NCI-H1092 (cell line): ENCODE results near the gene ZNF587.
"Not testable (repeated sequence)": the region's sequence is repeated elsewhere in the genome, so short reads cannot be mapped to it uniquely, and the experiment has no call there.

ENCODE experiments used
- DNase-seq: peaks from one replicate; lab custom pipeline; 2025; lab: John Stamatoyannopoulos, UW

ZNF587 gene

DNA sequence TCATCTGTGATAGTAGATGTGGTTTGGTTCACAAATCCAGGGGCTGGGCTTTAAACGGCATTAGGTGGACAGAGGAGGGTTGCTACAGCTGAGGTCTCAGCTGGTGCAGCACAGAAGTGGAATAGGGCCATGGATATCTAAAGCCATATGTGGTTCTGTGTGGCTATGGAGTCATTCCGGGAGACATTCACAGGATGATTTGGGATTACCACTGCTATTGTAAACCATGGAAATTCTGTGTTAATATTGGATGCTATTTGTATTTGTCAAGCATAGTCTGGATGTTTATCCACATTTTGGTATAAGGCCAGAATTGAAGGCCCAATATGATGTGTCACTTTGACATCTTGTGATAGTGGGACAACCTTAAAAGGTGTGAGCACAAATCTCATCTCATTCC, 26.5 kb upstream of the ZNF587 start:
- DNase-seq: not testable (repeated sequence)

DNA sequence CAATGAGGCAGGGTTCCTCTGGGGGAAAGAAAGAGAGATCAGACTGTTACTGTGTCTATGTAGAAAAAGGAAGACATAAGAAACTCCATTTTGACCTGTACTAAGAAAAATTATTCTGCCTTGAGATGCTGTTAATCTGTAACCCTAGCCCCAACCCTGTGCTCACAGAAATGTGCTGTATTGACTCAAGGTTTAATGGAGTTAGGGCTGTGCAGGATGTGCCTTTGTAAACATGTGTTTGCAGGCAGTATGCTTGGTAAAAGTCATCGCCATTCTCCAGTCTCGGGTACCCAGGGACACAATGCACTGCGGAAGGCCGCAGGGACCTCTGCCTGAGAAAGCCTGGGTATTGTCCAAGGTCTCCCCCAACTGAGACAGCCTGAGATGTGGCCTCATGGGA, 26.1 kb upstream of the ZNF587 start:
- not testable (repeated sequence) for DNase-seq

DNA sequence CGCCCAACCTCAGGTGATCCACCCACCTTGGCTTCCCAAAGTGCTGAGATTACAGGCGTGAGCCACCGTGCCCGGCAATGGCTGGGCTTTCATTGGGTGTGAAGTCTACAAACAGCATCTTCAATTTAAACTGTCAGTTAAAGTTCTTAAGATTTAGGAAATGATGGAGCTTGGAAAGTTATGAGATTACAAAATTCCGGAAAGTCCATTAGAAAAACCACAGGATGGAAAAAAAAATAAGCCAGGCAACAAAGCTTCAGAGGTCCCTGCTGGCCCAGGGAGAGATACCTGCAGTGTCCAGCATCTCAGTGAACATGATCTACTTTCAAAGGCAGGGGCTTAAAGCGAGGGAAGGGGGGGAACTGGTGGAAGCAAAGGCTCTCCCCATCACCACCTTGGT, 24.1 kb upstream of the ZNF587 start:
- DNase-seq: no peak

DNA sequence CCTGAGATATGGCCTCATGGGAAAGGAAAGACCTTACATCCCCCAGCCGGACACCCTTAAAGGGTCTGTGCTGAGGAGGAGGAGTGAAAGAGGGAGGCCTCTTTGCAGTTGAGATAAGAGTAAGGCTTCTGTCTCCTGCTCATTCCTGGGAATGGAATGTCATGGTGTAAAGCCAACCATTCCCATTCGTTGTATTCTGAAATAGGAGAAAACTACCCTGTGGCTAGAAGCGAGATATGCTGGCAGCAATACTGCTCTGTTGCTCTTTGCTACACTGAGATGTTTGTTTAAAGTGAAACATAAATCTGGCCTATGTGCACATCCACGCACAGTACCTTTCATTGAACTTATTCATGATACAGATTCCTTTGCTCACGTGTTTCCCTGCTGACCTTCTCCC, 20.3 kb upstream of the ZNF587 start:
- no peak for DNase-seq

DNA sequence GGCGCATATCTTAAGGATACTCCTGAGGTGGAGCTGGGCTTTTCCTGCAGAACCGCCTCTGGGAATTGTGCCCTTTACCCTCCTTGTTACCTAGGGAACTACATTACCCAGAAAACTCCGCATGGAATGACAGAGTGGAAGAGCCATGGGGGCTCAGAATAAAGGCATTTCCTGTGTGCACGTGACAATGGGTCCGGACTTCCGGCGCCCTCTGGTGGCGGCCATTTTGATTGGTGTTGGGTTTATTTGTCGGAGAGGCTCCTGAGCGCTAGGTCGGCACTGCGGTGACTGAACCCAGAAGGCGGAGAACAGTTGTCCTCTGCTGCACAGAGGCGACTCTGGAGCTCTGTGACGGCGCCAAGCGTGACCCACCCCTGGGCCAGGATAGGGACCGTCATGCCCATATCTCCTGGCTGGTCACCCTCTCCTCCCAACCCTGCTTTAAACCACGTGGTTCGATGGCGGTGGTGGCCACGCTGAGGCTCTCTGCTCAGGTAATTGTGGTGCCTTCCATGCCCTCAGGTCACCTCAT, 19.5 kb upstream of the ZNF587 start, which contains the start of gene ZNF587B:
TSS of gene ZNF587B (plus strand) at position 229 of the 532 bp plus-strand sequence. CDS start at position 459, 230 bp downstream.
- no peak for DNase-seq

DNA sequence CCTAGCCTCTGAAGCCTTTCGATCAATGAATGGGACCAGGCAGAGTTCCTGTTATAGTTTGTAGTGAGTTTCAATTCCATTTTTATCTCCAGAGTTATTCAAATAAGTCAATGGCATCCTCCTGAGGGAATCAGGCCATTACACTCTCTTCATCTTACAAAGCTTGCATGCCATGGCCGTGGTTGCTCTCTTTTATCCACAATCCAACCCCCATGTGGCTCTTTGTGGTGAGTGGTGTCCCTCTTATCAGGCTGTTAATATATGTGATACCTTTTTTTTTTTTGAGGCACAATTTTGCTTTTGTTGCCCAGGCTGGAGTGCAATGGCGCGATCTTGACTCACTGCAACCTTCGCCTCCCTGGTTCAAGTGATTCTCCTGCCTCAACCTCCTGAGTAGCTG, 12.7 kb upstream of the ZNF587 start:
- not testable (repeated sequence) for DNase-seq

DNA sequence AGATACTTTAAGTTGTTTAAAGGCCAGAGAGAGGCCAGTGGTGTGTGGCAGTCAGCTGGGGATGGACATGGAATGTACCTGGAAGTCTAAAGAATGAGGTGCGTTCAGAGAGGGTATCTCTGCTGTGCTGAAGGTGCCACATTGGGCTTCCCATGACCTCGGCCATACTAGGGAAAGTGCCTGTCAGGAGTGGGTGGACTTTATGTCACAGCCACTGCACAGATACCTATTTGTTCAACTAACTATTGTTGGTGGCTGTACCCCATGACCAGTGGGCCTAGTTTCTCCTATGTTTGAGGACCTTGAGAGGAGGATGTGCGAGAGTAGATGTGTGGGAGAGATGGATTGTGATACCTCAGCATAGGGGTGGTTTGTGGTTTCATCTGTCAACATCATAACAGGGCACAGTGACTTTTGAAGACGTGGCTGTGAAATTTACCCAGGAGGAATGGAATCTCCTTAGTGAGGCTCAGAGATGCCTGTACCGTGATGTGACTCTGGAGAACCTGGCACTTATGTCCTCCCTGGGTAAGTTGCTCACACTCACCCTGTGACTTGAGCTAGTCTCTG, 11.0 kb upstream of the ZNF587 start:
- DNase-seq: not testable (repeated sequence)

DNA sequence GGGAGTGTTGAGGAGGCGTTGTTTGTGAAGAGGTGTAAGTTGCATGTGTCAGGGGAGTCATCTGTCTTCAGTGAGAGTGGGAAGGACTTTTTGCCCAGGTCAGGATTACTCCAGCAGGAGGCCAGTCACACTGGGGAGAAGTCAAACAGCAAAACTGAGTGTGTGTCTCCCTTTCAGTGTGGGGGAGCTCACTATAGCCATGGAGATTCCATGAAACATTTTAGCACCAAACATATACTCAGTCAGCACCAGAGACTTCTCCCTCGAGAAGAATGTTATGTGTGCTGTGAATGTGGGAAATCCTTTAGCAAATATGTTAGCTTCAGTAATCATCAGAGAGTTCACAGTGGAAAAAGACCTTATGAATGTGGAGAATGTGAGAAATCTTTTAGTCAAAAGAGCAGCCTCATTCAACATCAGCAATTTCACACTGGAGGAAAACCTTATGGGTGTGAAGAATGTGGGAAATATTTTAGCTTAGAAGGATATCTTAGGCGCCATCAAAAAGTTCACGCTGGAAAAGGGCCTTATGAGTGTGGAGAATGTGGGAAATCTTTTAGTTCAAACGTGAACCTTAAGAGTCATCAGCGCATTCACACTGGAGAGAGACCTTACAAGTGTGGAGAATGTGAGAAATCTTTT, 8.4 kb upstream of the ZNF587 start:
- no peak for DNase-seq

DNA sequence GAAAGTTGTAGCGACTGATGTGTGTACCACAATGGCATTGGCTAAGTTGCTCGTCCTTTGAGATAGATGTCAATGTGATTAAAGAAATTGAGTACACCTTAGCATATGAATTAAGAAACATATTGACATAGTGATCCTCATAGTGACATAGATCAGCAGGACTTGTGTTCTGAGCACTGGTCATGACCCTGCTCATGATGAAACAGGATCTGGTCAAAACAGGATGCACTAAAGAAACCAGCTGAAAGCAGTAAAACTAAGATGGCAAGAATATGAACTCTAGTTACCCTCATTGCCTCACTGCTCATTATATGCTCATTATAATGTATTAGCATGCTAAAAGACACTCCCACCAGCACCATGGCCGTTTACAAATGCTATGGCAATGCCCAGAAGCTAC, 2.5 kb upstream of the ZNF587 start:
- not testable (repeated sequence) for DNase-seq

DNA sequence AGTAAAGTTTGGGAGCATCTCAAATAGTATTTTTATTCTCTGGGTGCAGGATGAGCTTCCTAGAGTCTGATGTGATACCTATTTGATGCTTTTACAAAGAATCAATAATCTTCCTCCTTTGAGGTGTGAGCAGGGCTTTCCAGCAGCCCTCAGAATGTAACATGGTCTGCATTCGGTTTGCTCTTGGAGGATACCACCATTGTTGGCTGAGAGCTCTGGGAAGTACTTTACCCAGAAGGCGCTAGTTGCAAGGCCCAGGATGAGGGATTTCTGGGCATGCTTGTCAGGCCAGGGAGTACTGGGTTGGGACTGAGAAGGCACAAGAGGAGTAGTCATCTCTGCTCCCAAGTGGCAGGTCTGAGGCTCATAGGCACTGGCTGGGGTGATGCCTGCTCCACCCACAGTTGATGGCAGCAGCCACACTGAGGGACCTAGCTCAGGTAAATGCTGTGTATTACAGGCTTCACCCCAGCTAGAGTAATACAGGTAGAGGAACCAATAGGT, 445 bp upstream of the ZNF587 start:
- DNase-seq: not testable (repeated sequence)

DNA sequence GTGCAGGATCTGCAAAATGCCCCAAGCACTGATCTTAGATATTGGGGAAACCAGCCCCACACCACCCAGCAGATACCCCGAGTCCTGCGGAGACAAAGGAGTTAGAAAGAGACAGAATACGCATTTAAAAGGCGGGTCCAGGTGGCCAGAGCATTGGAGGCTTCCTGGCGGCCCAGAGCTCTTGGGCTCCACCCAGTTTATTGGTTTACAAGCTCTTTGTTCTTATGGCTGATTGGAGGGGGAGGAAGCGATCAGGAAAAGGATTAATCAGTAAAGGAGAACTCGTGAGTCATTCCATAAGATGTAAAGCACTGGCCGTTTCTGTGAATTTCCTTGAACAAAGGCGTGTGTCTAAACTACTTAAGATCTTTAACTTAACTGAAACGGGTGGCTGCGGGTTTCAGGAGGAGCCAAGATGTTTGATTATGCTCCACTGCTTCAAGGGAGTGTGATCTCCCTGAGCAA, 926 bp downstream of the ZNF587 start:
- no peak for DNase-seq

DNA sequence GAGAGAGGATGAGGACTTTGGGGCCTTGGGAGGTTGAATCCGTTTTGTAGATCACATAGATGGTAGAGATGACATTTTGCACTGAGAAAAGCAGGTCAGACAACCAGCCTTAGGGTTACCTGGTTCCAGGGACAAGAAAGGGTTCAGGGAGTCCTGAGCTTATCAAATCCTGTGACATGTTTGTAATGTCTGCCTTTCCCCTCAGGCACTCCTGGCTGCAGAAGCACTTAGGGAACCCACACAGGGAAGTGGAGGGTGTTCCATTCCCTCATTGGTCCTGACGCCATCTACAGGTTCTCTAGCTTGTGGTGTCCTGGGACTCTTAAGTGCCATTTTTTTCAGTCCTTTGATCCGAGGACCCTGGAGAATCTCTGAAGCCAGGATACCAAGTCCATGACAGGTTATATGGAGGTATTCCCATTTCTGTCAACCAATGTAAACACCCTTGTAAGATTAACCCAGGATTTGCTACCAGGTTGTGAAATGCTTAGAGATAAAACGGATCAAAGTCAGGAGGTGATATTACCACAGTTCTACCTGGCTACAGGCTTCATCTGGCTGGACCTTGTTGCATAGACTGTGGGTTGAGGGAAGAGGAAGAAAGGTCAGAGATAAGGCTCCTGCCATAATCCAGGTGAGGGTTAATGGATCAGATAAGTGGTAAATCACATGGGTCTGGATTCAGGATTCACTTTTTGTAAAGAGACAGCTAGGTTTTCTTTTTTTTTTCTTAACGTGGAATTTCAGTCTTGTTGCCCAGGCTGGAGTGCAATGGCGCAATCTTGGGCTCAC, 2.3 kb downstream of the ZNF587 start:
- DNase-seq: not testable (repeated sequence)

DNA sequence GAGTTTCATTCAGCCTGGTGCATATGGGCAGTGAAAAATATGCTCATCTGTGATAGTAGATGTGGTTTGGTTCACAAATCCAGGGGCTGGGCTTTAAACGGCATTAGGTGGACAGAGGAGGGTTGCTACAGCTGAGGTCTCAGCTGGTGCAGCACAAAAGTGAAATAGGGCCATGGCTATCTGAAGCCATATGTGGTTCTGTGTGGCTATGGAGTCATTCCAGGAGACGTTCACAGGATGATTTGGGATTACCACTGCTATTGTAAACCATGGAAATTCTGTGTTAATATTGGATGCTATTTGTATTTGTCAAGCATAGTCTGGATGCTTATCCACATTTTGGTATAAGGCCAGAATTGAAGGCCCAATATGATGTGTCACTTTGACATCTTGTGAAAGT, 4.5 kb downstream of the ZNF587 start:
- DNase-seq: not testable (repeated sequence)

DNA sequence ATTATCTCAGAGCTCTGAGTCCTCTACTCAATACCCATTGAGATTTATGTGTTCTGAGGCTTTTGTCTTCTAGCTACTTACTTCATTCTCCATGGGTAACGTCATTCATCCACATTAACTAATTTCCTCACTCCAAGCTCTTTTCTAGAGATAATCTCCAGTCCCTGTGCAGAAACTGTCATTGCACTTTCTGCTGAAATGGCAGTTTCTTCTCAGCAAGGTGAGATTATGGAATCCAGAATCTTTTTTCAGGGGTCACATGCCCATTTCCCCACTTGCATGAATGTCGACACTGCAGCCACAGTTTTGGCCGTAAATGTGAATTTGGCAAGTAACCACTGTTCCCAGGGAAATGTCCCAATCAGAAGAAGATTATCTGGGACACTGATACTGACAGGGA, 12.7 kb downstream of the ZNF587 start:
- DNase-seq: not testable (repeated sequence)

DNA sequence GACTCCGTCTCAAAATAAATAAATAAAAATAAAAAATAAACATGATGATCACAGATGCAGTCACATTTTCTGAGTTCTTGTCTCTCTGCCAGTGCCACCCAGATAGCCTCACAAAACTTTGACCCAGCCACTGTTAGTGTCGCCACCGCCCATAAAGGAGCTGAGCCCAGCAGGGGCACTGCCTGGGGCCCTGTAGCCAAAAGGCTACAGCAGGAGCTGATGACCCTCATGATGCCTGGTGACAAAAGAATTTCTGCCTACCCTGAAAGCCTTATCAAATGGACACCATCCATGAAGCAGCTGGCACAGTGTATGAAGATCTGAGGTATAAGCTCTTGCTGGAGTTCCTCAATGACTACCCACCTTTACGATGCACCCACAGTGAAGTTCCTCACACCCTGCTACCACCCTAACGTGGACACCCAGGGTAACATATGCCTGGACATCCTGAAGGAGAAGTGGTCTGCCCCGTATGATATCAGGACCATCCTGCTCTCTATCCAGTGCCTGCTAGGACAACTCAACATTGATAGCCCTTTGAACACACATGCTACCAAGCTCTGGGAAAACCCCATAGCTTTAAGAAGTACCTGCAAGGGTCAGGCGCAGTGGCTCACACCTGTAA, 18.3 kb downstream of the ZNF587 start:
- DNase-seq: no peak

DNA sequence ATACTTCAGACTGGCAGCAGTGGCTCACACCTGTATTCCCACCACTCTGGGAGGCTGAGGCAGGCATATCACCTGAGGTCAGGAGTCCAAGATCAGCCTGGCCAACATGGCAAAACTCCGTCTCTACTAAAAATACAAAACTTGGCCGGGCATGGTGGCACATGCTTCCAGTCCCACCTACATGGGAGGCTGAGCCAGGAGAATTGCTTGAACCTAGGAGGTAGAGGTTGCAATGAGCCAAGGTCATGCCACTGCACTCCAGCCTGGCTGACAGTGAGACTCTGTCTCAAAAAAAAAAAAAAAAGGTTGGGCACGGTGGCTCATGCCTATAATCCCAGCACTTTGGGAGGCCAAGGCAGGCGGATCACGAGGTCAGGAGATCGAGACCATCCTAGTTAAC, 20.0 kb downstream of the ZNF587 start:
- DNase-seq: not testable (repeated sequence)

DNA sequence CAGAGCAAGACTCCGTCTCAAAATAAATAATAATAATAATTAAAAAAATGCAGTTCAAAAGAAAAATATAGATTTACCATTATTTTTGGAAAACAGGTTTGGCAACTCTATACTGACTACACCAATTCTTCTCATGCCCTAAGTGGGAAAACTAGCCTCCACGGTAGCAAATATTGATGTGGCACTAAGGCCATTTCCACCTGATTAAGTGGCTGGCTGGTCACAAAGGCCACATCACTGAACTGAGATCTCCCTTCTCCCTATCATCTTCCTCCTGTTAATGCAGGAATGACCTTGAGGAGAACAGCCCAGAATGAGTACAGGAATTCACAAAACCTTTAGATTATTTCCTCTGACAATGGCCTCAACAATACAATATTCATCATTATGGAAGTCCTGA, 20.6 kb downstream of the ZNF587 start:
- DNase-seq: no peak

DNA sequence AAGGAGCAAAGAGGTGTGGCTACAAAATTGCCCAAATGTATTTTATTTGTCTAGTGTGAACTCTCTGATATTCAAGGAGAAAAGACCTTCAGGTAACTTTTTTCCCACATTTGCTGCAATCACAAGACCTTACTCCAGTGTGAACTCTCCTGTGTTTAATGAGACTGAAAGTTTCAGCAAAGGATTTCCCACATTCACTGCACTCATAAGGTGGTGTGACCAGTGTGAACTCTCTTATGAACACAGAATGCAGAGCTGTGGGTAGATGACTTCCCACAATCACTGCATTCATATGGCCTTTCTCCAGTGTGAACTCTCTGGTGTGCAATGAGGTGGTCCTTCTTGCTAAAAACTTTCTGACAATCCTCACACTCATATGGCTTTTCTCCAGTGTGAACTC, 22.8 kb downstream of the ZNF587 start:
- no peak for DNase-seq

DNA sequence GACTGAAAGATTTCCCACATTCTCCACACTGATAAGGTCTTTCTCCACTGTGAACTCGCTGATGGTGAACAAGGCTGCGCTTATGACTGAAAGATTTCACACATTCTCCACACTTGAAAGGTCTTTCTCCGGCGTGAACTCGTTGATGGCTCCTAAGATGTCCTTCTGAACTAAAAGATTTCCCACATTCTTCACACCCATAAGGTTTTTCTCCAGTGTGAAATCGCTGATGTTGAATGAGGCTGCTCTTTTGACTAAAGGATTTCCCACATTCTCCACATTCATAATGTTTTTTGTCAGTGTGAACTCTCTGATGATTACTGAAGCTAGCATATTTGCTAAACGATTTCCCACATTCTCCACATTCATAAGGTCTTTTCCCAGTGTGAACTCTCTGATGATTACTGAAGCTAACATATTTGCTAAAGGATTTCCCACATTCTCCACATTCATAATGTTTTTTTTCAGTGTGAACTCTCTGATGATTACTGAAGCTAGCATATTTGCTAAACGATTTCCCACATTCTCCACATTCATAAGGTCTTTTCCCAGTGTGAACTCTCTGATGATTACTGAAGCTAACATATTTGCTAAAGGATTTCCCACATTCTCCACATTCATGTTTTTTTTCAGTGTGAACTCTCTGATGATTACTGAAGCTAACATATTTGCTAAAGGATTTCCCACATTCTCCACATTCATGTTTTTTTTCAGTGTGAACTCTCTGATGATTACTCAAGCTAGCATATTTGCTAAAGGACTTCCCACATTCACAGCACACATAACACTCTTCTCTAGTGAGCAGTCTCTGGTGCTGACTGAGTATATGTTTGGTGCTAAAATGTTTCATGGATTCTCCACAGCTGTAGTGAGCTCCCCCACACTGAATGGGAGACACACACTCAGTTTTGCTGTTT, 24.5 kb downstream of the ZNF587 start:
- not testable (repeated sequence) for DNase-seq

DNA sequence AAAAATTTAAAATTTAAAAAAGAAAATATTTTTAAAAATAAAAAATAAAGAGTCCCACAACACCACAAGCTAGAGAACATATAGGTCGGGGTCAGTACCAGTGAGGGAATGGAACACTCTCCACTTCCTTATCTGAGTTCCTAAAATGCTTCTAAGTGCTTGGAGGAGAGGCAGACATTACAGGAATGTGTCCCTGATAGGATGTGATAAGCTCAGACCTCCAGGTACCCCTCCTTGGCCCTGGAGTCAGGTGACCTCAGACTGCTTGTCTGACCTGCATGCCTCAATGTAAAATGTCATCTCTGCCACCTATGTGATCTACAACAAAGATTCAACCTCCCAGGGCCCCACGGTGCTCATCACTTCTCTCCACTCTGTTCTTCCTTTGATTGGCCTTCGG, 36.4 kb downstream of the ZNF587 start:
- no peak for DNase-seq
